Measurements from ENCODE around the gene RHBDD3.
"Not testable (repeated sequence)": the region's sequence is repeated elsewhere in the genome, so short reads cannot be mapped to it uniquely, and the experiment has no call there.

RHBDD3 gene

DNA sequence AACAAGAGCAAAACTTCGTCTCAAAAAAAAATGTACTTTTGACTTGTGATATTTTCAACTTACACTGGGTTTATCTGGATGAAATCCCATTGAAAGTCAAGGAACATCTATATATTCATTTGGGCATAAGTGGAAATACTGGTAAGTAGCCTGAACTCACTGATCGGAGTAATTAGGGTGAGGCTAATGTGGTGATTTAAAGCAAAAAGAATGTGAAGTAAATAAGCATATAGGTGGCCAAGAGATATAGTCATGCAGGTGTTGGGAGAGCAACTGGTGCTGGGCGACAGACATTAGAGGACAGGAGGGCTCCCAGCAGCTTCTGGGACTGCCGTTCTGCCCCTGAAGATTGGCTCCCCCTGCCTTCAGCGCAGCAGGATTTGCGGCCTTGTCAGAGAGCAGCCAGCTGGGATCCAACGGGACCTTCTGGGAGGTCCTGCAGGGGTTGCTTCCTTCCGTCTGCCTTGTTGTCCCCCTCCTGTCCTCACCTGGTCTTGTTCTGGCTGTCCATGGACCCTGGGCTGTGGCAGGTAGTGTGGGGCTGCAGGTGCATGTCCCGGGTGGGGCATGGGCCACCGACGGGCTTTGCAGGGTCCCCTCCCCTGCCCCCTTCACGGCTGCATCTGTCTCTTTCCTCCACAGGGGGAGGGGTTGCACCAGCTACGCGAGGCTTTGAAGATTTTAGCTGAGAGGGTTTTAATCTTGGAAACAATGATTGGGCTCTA lies 14.1 kb downstream of the RHBDD3 start:
- Histone ChIP-seq H2BK15ac (ENCODE audit: low read depth, poor library complexity, severe bottlenecking) (no peak overlapping the region), H3K23ac (ENCODE audit: low read length in 2 of 2) (no peak overlapping the region), H3K79me1 (replicated peaks; ENCODE audit: low read length, poor library complexity, severe bottlenecking) (no peaks in the 10 kb centered on the region), H3K4me3 (ENCODE audit: insufficient read depth in 1 of 2, low read depth in 1 of 2, low read length in 2 of 2) (no peak overlapping the region), H3K4me2 (ENCODE audit: low read length, poor library complexity, severe bottlenecking) (no peak overlapping the region), H3K14ac (ENCODE audit: low read length in 2 of 2) (no peak overlapping the region), H3K9ac (ENCODE audit: low read length) (no peak overlapping the region), H2AK5ac (ENCODE audit: low read length, severe bottlenecking) (no peak overlapping the region), H2BK120ac (ENCODE audit: low read depth, low read length) (no peak overlapping the region), H3K27ac (ENCODE audit: low read length, poor library complexity, severe bottlenecking) (no peak overlapping the region), H3K4me1 (ENCODE audit: control insufficient read depth, insufficient read depth, low read depth, low read length) (peaks cover 2% of the 10 kb centered on the region), H4K91ac (ENCODE audit: low read length) (no peak overlapping the region), H3K18ac (ENCODE audit: low read depth in 1 of 2, low read length in 2 of 2) (no peak overlapping the region), H2BK12ac (ENCODE audit: low read length in 2 of 2) (no peak overlapping the region), H2AFZ (ENCODE audit: low read depth, low read length) (no peak overlapping the region), H2BK5ac (ENCODE audit: low read depth, low read length, poor library complexity, severe bottlenecking) (no peak overlapping the region), H3K36me3 (ENCODE audit: control insufficient read depth in 1 of 2, insufficient read depth in 2 of 2, low read depth in 1 of 2, low read length in 2 of 2) (peaks cover 0 to 8% of the 10 kb centered on the region in 2 experiments), H3K4ac (ENCODE audit: low read depth in 1 of 2, low read length in 2 of 2) (no peak overlapping the region), H3K9me3 (ENCODE audit: control insufficient read depth, low read length) (no peaks in the 10 kb centered on the region), H4K8ac (ENCODE audit: low read length) (no peak overlapping the region), H3K27me3 (ENCODE audit: control insufficient read depth in 1 of 2, insufficient read depth in 1 of 2, low read length in 2 of 2) (peaks cover 0 to 5% of the 10 kb centered on the region in 2 experiments)
- WGBS = 80% methylated on average over 12 of the region's 14 CpGs
- DNase-seq = no peak

DNA sequence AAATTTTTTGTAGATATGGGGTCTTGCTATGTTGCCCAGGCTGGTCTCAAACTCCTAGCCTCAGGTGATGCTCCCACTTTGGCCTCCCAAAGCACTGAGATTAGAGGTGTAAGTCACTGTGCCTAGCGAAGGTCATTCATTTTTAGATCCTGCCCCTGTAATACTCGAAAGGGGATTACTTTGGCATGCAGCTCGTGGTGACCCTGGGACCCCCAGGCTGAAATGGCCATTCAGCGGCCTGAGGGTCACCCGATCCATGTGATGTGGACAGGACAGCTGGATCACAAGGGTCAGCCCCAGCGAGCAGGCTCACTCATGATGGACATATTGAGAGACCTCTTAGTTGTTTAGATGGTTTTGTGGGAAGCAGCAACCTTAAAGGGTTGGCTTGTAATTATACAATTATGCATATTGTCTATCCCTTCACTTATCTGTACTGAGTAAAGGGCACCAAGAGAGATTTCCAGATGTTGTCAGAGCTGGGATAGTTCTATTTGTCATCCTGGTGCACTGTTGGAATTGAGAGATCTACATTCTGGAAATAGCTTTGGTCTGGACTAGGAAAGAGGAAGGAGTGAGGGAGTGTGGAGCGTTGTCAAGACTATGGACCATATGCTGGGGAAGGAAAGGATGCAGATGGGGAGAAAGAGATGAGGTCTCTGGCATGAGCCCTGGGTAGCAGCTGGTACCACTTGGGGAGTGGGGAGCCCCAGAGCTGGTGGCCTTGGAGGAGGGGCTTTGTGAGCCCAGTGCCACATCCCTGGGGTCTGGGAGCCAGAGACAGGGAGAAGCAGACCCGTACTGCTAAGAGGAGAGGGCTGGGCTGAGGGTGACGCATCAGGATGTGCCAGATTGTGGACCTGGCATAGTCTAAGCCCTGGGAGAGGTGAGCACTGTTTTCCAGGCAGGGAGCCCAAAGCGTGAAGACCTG lies 15.5 kb downstream of the RHBDD3 start:
- H3K9me3 ChIP-seq (ENCODE audit: control insufficient read depth, low read length) = no peaks in the 10 kb centered on the region
- no peak overlapping the region for H3K14ac ChIP-seq (ENCODE audit: low read length in 2 of 2)
- no peak overlapping the region for H4K91ac ChIP-seq (ENCODE audit: low read length)
- no peak overlapping the region for H2BK120ac ChIP-seq (ENCODE audit: low read depth, low read length)
- H3K18ac ChIP-seq (ENCODE audit: low read depth in 1 of 2, low read length in 2 of 2) = no peak overlapping the region
- no peaks in the 10 kb centered on the region for H3K79me1 ChIP-seq (replicated peaks; ENCODE audit: low read length, poor library complexity, severe bottlenecking)
- no peaks in the 10 kb centered on the region for H3K4me1 ChIP-seq (ENCODE audit: control insufficient read depth, insufficient read depth, low read depth, low read length)
- H3K36me3 ChIP-seq (ENCODE audit: control insufficient read depth in 1 of 2, insufficient read depth in 2 of 2, low read depth in 1 of 2, low read length in 2 of 2) = peaks cover 0 to 4% of the 10 kb centered on the region in 2 experiments
- DNase-seq = no peak
- WGBS = 89% methylated on average over 10 of the region's 10 CpGs
- no peak overlapping the region for H2BK15ac ChIP-seq (ENCODE audit: low read depth, poor library complexity, severe bottlenecking)
- H2AFZ ChIP-seq (ENCODE audit: low read depth, low read length) = no peak overlapping the region
- no peak overlapping the region for H3K27ac ChIP-seq (ENCODE audit: low read length, poor library complexity, severe bottlenecking)
- H3K4me2 ChIP-seq (ENCODE audit: low read length, poor library complexity, severe bottlenecking) = no peak overlapping the region
- no peak overlapping the region for H3K4ac ChIP-seq (ENCODE audit: low read depth in 1 of 2, low read length in 2 of 2)
- no peak overlapping the region for H2AK5ac ChIP-seq (ENCODE audit: low read length, severe bottlenecking)
- H4K8ac ChIP-seq (ENCODE audit: low read length) = no peak overlapping the region
- no peak overlapping the region for H2BK12ac ChIP-seq (ENCODE audit: low read length in 2 of 2)
- H3K23ac ChIP-seq (ENCODE audit: low read length in 2 of 2) = no peak overlapping the region
- no peak overlapping the region for H3K9ac ChIP-seq (ENCODE audit: low read length)
- H3K4me3 ChIP-seq (ENCODE audit: insufficient read depth in 1 of 2, low read depth in 1 of 2, low read length in 2 of 2) = no peak overlapping the region
- H3K27me3 ChIP-seq (ENCODE audit: control insufficient read depth in 1 of 2, insufficient read depth in 1 of 2, low read length in 2 of 2) = peaks cover 0 to 5% of the 10 kb centered on the region in 2 experiments
- H2BK5ac ChIP-seq (ENCODE audit: low read depth, low read length, poor library complexity, severe bottlenecking) = no peak overlapping the region

DNA sequence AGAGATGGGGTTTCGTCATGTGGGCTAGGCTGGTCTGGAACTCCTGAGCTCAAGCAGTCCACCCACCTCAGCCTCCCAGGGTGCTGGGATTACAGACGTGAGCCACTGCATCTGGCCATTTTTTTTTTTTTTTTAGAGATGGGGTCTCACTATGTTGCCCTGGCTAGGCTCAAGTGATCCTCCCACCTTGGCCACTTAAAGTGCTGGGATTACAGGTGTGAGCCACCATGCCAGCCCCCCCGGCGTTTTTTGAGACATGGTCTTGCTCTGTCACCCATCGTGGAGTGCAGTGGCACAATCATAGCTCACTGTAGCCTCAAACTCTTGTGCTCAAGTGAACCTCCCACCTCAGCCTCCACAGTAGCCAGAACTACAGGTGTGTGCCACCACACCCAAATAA lies 16.5 kb downstream of the RHBDD3 start:
- no peaks in the 10 kb centered on the region for H3K4me1 ChIP-seq (ENCODE audit: control insufficient read depth, insufficient read depth, low read depth, low read length)
- H3K36me3 ChIP-seq (ENCODE audit: control insufficient read depth in 1 of 2, insufficient read depth in 2 of 2, low read depth in 1 of 2, low read length in 2 of 2) = peaks cover 0 to 4% of the 10 kb centered on the region in 2 experiments
- peaks cover 0 to 5% of the 10 kb centered on the region in 2 experiments for H3K27me3 ChIP-seq (ENCODE audit: control insufficient read depth in 1 of 2, insufficient read depth in 1 of 2, low read length in 2 of 2)
- WGBS = 91% methylated on average over 5 of the region's 5 CpGs
- no peak overlapping the region for H3K4ac ChIP-seq (ENCODE audit: low read depth in 1 of 2, low read length in 2 of 2)
- no peak overlapping the region for H3K14ac ChIP-seq (ENCODE audit: low read length in 2 of 2)
- H3K9ac ChIP-seq (ENCODE audit: low read length) = no peak overlapping the region
- H3K4me2 ChIP-seq (ENCODE audit: low read length, poor library complexity, severe bottlenecking) = no peak overlapping the region
- H3K27ac ChIP-seq (ENCODE audit: low read length, poor library complexity, severe bottlenecking) = no peak overlapping the region
- no peak overlapping the region for H2BK12ac ChIP-seq (ENCODE audit: low read length in 2 of 2)
- H3K23ac ChIP-seq (ENCODE audit: low read length in 2 of 2) = no peak overlapping the region
- H3K79me1 ChIP-seq (replicated peaks; ENCODE audit: low read length, poor library complexity, severe bottlenecking) = no peaks in the 10 kb centered on the region
- no peak overlapping the region for H3K4me3 ChIP-seq (ENCODE audit: insufficient read depth in 1 of 2, low read depth in 1 of 2, low read length in 2 of 2)
- H2BK5ac ChIP-seq (ENCODE audit: low read depth, low read length, poor library complexity, severe bottlenecking) = no peak overlapping the region
- no peak overlapping the region for H4K91ac ChIP-seq (ENCODE audit: low read length)
- H2AFZ ChIP-seq (ENCODE audit: low read depth, low read length) = no peak overlapping the region
- no peak overlapping the region for H2BK120ac ChIP-seq (ENCODE audit: low read depth, low read length)
- no peak overlapping the region for H3K18ac ChIP-seq (ENCODE audit: low read depth in 1 of 2, low read length in 2 of 2)
- DNase-seq = no peak
- no peaks in the 10 kb centered on the region for H3K9me3 ChIP-seq (ENCODE audit: control insufficient read depth, low read length)
- H2BK15ac ChIP-seq (ENCODE audit: low read depth, poor library complexity, severe bottlenecking) = no peak overlapping the region
- H4K8ac ChIP-seq (ENCODE audit: low read length) = no peak overlapping the region
- no peak overlapping the region for H2AK5ac ChIP-seq (ENCODE audit: low read length, severe bottlenecking)

DNA sequence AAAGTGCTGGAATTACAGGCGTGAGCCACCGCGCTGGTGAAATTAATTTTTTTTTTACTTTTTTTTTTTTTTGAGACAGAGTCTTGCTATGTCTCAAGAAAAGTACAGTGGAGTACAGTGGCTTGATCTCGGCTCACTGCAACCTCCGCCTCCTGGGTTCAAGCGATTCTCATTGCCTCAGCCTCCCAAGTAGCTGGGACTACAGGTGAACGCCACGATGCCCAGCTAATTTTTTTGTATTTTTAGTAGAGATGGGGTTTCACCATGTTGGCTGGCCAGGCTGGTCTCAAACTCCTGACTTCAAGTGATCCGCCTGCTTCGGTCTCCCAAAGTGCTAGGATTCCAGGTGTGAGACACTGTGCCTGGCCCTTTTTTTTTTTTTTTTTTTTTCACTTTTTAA lies 19.9 kb downstream of the RHBDD3 start:
- H4K91ac ChIP-seq (ENCODE audit: low read length); H3K4me1 ChIP-seq (ENCODE audit: control insufficient read depth, insufficient read depth, low read depth, low read length); H3K27ac ChIP-seq (ENCODE audit: low read length, poor library complexity, severe bottlenecking); H2AFZ ChIP-seq (ENCODE audit: low read depth, low read length); H2BK12ac ChIP-seq (ENCODE audit: low read length in 2 of 2); H3K79me1 ChIP-seq (replicated peaks; ENCODE audit: low read length, poor library complexity, severe bottlenecking); H3K4me2 ChIP-seq (ENCODE audit: low read length, poor library complexity, severe bottlenecking); DNase-seq; H3K14ac ChIP-seq (ENCODE audit: low read length in 2 of 2); H2BK120ac ChIP-seq (ENCODE audit: low read depth, low read length); H2AK5ac ChIP-seq (ENCODE audit: low read length, severe bottlenecking); H3K4ac ChIP-seq (ENCODE audit: low read depth in 1 of 2, low read length in 2 of 2); H3K4me3 ChIP-seq (ENCODE audit: insufficient read depth in 1 of 2, low read depth in 1 of 2, low read length in 2 of 2); H3K9me3 ChIP-seq (ENCODE audit: control insufficient read depth, low read length); H3K9ac ChIP-seq (ENCODE audit: low read length); H2BK15ac ChIP-seq (ENCODE audit: low read depth, poor library complexity, severe bottlenecking); H4K8ac ChIP-seq (ENCODE audit: low read length); H2BK5ac ChIP-seq (ENCODE audit: low read depth, low read length, poor library complexity, severe bottlenecking); H3K18ac ChIP-seq (ENCODE audit: low read depth in 1 of 2, low read length in 2 of 2); H3K36me3 ChIP-seq (ENCODE audit: control insufficient read depth in 1 of 2, insufficient read depth in 2 of 2, low read depth in 1 of 2, low read length in 2 of 2); H3K23ac ChIP-seq (ENCODE audit: low read length in 2 of 2): not testable (repeated sequence)
- peaks cover 14 to 15% of the 10 kb centered on the region in 2 experiments for H3K27me3 ChIP-seq (ENCODE audit: control insufficient read depth in 1 of 2, insufficient read depth in 1 of 2, low read length in 2 of 2)
- 96% methylated on average over 10 of the region's 10 CpGs for WGBS
